ENCODE data around the gene TSPO2. TPM values are rescaled to one million over a fixed set of nuclear protein-coding genes. Genes with fewer than 3 reads are reported as not detected.

The TSPO2 gene
- total and polyA plus RNA-seq, 2 of the 8 experiments (the other 6 are each of a cell fraction or from before 2014, with no cell fraction given), result not detected

DNA sequence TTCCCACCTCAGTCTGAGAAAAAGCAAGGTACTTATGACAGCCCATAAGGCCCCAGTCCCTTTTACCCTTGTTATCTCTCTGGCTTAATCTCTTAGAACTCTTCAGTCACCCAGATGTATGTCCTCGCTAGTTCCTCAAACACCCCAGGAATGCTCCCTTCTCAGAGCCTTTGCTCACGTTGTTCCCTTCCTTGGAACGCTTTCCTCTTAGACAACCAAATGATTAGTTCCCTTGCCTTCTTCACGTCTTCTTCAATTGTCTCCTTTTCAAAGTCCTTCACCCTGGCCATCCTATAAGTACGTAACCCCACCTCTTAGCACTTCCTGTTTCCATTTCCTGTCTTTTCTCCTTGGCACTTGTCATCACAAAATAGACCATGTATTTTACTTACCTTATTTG is 9.6 kb downstream of the TSPO2 start (continued):
- TF ChIP-seq, protein P1, sequence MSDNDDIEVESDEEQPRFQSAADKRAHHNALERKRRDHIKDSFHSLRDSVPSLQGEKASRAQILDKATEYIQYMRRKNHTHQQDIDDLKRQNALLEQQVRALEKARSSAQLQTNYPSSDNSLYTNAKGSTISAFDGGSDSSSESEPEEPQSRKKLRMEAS (IDR thresholded peaks at IDR 0.05), result no peak
- TF ChIP-seq POLR2A (IDR thresholded peaks at IDR 0.05; ENCODE audit: control extremely low read depth in 1 of 2, low read depth in 2 of 2, low read length in 2 of 2), result no peak

All from H1 (cell line).